Measurements from ENCODE around the gene HRH1. TPM values are rescaled to one million over a fixed set of nuclear protein-coding genes. Genes with fewer than 3 reads are reported as not detected.

The HRH1 gene
- total and polyA plus RNA-seq, 9 donors: 3.4 to 24.1 (median 6.0) TPM

DNA sequence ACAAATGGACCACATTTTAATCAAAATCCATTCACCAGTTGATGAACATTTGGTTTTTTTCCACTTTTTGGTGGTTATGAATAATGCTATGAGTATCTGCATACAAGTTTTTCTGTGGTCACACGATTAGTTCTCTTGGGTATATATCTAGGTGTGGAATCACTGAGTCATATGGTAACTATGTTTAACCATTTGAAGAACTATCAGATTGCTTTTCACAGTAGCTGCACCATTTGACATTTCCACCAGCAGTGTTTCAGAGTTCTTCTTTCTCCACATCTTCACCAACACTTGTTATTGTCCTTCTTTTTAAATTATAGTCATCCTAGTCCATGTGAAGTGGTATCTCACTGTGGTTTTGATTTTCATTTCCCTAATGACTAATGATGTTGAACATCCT is 84.6 kb downstream of the HRH1 start:
- intact Hi-C loops (cut with DNase I): loop anchor here in 1 of 4 donors (5.0 kb wide), 1 partner anchor 262 kb away; no protein-coding TSS in a partner anchor
- Histone ChIP-seq H3K9me3 (no peaks in the 10 kb centered on the region), H3K4me1 (ENCODE audit: insufficient read depth) (no peaks in the 10 kb centered on the region), H3K27ac (no peak overlapping the region), H3K27me3 (no peaks in the 10 kb centered on the region), H3K36me3 (no peaks in the 10 kb centered on the region), H3K4me3 (no peak overlapping the region)
- WGBS, 3 donors: 68 to 82% (median 75%) methylated on average over 1 of the region's 1 CpG
- no peak for DNase-seq
- TF ChIP-seq POLR2A (IDR thresholded peaks at IDR 0.05): no peak
- TF ChIP-seq, protein P1, sequence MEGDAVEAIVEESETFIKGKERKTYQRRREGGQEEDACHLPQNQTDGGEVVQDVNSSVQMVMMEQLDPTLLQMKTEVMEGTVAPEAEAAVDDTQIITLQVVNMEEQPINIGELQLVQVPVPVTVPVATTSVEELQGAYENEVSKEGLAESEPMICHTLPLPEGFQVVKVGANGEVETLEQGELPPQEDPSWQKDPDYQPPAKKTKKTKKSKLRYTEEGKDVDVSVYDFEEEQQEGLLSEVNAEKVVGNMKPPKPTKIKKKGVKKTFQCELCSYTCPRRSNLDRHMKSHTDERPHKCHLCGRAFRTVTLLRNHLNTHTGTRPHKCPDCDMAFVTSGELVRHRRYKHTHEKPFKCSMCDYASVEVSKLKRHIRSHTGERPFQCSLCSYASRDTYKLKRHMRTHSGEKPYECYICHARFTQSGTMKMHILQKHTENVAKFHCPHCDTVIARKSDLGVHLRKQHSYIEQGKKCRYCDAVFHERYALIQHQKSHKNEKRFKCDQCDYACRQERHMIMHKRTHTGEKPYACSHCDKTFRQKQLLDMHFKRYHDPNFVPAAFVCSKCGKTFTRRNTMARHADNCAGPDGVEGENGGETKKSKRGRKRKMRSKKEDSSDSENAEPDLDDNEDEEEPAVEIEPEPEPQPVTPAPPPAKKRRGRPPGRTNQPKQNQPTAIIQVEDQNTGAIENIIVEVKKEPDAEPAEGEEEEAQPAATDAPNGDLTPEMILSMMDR (IDR thresholded peaks at IDR 0.05): no peak
- TF ChIP-seq EP300 (IDR thresholded peaks at IDR 0.05): no peak

DNA sequence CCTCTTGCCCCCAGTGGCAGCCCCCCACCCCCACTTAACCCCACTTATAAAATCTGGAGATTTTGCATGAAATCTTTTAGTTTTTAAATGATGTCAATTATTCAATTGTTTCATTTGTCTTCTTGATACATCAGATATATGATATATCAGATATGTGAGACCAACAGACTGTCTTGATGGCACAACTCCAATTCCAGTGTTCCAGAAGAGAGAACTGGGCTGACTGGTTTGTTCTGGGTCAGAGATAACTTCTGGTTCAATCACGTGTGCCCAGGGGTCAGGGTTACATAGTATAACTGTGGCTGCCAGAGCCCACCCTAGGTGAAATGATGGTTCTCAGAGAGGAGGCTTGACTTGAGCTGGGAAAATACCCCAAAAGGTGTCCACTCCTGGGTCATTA is 85.5 kb downstream of the HRH1 start:
- H3K4me3 ChIP-seq: no peak overlapping the region
- H3K9me3 ChIP-seq: no peaks in the 10 kb centered on the region
- TF ChIP-seq, protein P1 (IDR thresholded peaks at IDR 0.05): no peak
- H3K27ac ChIP-seq: no peak overlapping the region
- no peaks in the 10 kb centered on the region for H3K4me1 ChIP-seq (ENCODE audit: insufficient read depth)
- intact Hi-C loops (cut with DNase I): loop anchor here in 1 of 4 donors (5.0 kb wide), 1 partner anchor 262 kb away; no protein-coding TSS in a partner anchor
- DNase-seq: no peak
- 65 to 86% (median 67%) methylated on average over 1 of the region's 1 CpG for WGBS, 3 donors
- H3K36me3 ChIP-seq: no peaks in the 10 kb centered on the region
- H3K27me3 ChIP-seq: no peaks in the 10 kb centered on the region

DNA sequence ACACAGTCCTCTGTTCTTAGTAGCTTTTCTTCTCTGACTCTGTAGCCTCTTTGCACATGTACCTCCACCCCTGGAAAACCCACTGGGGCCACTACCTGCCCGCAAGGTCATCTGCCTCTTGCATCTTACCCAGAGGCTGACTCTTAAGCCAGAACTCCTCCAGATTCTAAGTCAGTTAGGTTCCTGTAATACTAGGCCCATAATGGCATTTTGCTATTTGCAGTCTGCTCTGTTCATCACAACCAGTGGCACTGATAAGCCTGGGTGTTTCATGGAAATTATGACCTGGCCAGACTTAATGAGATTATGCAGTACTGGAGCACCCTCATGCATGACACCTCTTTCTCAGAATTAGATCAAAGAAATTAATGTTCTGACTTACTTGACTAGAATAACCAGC is 86.2 kb downstream of the HRH1 start:
- 94 to 100% (median 96%) methylated on average over 1 of the region's 1 CpG for WGBS, 3 donors
- no peaks in the 10 kb centered on the region for H3K27me3 ChIP-seq
- H3K4me1 ChIP-seq (ENCODE audit: insufficient read depth): no peaks in the 10 kb centered on the region
- no peak overlapping the region for H3K27ac ChIP-seq
- H3K4me3 ChIP-seq: no peak overlapping the region
- no peak for DNase-seq
- TF ChIP-seq EP300 (IDR thresholded peaks at IDR 0.05): no peak
- no peaks in the 10 kb centered on the region for H3K9me3 ChIP-seq
- intact Hi-C loops (cut with DNase I): no loop called here
- H3K36me3 ChIP-seq: no peaks in the 10 kb centered on the region

DNA sequence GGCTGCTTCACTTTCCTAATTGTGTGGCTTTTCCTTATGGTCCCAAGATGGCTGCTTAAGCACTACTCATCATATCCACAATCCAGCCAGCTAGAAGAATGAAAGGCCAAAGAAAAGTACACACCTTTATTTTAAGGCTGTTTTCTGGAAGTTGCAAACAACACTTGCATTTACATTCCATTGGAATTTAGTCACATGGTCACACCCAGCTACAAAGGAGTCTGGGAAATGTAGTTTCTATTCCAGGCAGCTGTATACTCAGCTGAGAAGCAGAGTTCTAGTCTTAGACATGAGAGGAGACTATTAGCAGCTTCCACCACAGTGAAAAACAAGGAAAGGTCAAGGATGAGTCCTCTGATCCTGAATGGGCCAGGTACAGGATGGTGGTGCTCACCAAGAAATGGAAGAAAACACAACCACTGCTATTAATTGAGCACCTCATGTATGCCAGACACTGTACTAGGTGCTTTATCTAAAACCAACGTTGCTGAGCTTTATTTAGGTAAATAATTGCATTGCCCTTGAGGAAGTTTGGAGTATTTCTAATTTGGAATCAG is 89.9 kb downstream of the HRH1 start:
- no peaks in the 10 kb centered on the region for H3K36me3 ChIP-seq
- H3K27me3 ChIP-seq: no peaks in the 10 kb centered on the region
- H3K27ac ChIP-seq: no peak overlapping the region
- H3K4me3 ChIP-seq: no peak overlapping the region
- H3K9me3 ChIP-seq: no peaks in the 10 kb centered on the region
- WGBS, 3 donors: 17 to 42% (median 28%) methylated on average over 1 of the region's 1 CpG
- H3K4me1 ChIP-seq (ENCODE audit: insufficient read depth): no peaks in the 10 kb centered on the region
- intact Hi-C loops (cut with DNase I): no loop called here
- TF ChIP-seq, protein P1 (IDR thresholded peaks at IDR 0.05): no peak
- TF ChIP-seq EP300 (IDR thresholded peaks at IDR 0.05) (no peak), POLR2A (IDR thresholded peaks at IDR 0.05) (no peak)
- DNase-seq: no peak

DNA sequence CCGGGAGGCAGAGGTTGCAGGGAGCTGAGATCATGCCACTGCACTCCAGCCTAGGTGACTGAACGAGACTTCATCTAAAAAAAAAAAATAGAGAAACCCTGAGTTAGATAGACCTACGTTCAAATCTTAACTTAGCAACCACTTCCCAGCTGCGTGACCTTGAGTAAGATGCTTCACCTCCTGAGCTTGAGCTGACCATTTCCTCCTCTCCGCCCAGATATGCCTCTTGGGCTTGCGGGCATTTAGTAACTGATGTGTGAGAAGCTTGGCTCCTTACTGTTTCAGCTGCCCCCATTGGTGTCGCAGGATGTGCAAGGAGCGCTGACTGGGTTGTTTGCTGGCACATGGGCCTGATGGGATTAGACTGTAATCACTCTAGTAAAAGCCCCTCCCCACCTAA is 91.0 kb downstream of the HRH1 start:
- intact Hi-C loops (cut with DNase I): no loop called here
- Histone ChIP-seq H3K27ac (no peak overlapping the region), H3K9me3 (no peaks in the 10 kb centered on the region), H3K36me3 (no peaks in the 10 kb centered on the region), H3K27me3 (no peaks in the 10 kb centered on the region), H3K4me1 (ENCODE audit: insufficient read depth) (no peaks in the 10 kb centered on the region), H3K4me3 (no peak overlapping the region)
- TF ChIP-seq POLR2A (IDR thresholded peaks at IDR 0.05) (no peak), EP300 (IDR thresholded peaks at IDR 0.05) (no peak)
- TF ChIP-seq, protein P1 (IDR thresholded peaks at IDR 0.05): no peak
- DNase-seq: no peak
- 81 to 85% (median 85%) methylated on average over 8 of the region's 8 CpGs for WGBS, 3 donors

Data from ovary (tissue), 9 donors.